Measurements from ENCODE around the gene PPP4C.
A peak's percentile ranks its signal among the peaks of the same experiment; 100 is the strongest.

Gene PPP4C

GRCh38 chr16:30083216-30084055 is 7.6 kb downstream of the PPP4C start:
- no peak for DNase-seq

GRCh38 chr16:30084096-30084815 is 8.5 kb downstream of the PPP4C start:
- no peak for DNase-seq

DNA sequence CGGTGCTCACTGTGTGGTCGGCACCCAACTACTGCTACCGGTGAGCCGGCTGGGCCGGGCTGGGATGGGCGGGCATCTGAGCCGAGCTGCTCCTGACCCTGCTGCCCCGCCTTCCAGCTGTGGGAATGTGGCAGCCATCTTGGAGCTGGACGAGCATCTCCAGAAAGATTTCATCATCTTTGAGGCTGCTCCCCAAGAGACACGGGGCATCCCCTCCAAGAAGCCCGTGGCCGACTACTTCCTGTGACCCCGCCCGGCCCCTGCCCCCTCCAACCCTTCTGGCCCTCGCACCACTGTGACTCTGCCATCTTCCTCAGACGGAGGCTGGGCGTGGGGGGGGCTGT is 9.0 kb downstream of the PPP4C start:
- no peak for DNase-seq

- no peak for DNase-seq
Measured at GRCh38 chr16:30085247-30085646, 9.5 kb downstream of the PPP4C start.

- no peak for DNase-seq
Measured at GRCh38 chr16:30085820-30086219, 10.0 kb downstream of the PPP4C start.

GRCh38 chr16:30086291-30087140 is 10.7 kb downstream of the PPP4C start:
- no peak for DNase-seq

GRCh38 chr16:30087181-30087898 is 11.5 kb downstream of the PPP4C start:
- no peak for DNase-seq

- no peak for DNase-seq
Measured at GRCh38 chr16:30088237-30088831, 12.5 kb downstream of the PPP4C start.

- DNase-seq = no peak
Measured at GRCh38 chr16:30088832-30089624, 13.2 kb downstream of the PPP4C start.

GRCh38 chr16:30090610-30091331 is 15.0 kb downstream of the PPP4C start:
- DNase-seq = no peak

DNA sequence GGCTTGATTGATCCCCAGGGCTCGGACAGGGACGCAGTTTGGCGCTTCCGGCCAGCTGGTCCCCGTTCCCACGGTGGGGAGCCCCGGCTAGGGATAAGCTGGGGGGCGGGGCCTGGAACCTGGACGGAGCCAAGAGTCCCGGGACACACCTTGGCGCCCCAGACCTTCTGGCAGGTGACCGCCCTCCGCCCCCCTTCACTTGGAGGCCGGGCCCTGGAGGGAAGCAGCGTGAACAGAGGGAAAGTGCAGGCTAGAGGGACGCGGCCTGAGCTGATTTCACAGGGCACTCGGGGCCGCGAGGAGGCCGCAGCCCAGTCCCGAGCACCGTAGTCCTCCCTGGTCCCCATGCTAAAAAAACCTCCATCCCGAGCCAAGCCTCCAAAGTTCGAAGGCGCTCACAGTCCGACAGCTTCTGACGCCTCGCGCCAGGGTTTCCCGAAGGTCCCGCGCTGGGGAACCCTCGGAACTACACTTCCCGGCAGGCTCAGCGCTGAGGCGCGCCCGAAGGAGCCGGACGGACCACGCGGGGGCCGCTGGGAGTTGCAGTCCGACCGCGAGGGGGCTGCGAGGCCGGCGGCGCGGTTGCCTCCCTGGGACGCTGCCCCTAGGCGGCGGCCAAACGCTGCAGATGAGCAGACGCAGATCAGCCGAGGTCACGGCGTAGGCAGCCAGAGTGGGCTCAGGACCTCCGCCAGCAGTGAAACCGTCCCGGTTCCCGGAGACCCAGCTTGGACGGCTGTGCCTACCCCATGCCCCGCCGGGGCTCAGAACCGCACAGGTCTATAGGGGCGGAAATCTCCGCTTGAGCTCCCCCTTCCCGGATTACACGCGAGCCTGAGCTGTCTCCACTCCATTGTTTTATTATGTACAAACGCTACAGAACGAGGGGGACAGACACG is 15.9 kb downstream of the PPP4C start, which contains the start of gene TBX6:
TSS of gene TBX6 (minus strand) at position 451 of the 899 bp plus-strand sequence. CDS start 731 bp downstream, outside the sequence.
- DNase-seq = peak; percentile 95

GRCh38 chr16:30092373-30093010 is 16.7 kb downstream of the PPP4C start:
- DNase-seq = peak; percentile 87

DNA sequence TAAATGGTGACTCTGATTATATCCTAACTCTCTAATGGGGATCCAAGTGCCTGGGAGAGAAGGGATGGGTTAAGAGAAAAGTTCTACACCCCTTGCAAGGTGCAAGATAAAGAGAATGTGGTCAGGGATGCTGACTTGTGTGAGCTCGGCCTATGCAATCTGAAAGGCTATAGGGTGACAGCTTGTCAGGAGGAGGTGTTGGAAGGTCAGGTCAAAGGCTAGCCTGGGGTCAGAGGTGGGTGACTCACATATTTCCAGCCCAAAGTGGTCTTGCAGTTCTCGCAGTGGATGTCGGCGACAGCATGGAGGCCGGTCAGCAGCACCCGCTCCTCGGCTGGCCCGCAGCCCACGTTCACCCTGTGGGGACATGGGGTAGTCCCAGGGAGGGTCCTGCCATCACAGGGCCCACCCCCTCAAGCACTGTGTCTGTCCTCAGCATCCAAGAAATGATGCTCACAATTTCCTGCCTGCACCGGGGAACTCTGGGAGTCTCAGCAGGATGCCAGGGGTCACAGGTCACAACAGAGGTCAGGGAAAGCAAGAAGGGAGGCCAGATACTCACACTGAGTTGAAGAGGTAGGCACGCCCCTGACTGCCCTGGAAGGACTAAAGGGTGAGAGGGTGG is 18.9 kb downstream of the PPP4C start:
- DNase-seq = no peak

- DNase-seq = peak; percentile 29
Measured at GRCh38 chr16:30095166-30096078, 19.6 kb downstream of the PPP4C start.

DNA sequence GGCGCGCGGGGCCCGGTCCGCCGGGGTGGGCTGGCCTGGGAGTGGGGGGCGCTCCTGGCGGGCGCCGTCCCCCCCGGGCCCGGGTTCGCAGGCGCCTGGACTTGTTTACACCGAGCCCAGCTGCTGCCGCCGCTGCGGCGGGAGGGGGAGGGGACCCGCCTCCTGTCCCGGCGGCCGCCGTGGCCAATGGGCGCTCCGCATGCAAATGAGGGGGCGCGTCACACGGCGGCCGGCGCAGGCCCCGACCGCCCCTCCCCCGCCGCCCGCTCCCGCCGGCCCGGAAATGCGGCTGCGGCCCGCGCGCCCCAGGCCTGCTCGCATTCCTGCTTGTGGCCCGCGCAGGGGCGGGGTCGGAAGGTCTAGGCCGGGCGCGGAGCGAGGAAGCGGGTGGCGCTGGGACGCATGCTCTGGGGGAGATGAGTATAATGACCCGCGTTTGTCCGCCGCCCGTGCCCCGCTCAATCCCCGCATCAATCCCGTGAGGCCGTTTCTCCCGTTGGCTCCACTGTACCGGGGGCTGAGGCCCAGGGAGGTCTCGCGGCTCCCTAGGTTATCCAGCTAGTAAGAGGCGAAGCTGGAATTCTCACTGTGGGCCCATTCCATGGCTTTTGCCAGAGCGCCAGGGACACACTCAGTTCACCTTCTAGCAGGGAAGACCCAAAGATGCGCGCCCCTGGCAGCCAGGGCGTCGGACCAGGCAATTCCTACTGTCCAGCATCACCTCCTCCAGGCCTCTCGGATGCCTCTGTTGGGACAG is 20.5 kb downstream of the PPP4C start, which contains the start of gene YPEL3:
TSS of gene YPEL3 (minus strand) at position 109 of the 757 bp plus-strand sequence. CDS start 731 bp downstream, outside the sequence.
- peak; percentile 93 for DNase-seq

- DNase-seq = no peak
Measured at GRCh38 chr16:30096862-30097563, 21.2 kb downstream of the PPP4C start.

All from NCI-H82 (cell line).